GM12878 (cell line): Measurements from ENCODE around the gene LMO7. TPM values are rescaled to one million over a fixed set of nuclear protein-coding genes. Genes with fewer than 3 reads are reported as not detected.

Experiments
- ATAC-seq: fragments of 200-7000 bp; cut with Tn5 transposase; 3 replicates; pipeline ENCODE4 v1.9.1; 2020; ENCODE audit warnings: mild to moderate bottlenecking, moderate library complexity
- BruUV-seq: library from RNA; stranded (reverse); fragments of 400-500 nt; replicated peaks from 2 replicates; lab custom pipeline; 2021; lab: Mats Ljungman, UMichigan
- CTCF ChIA-PET: fragments of 300-600 bp; sonication (Branson Sonifier 250); formaldehyde crosslinking; extraction: SDS; loops from one replicate; lab custom pipeline; 2021; ENCODE audit warnings: inconsistent platforms; lab: Yijun Ruan, JAX
- POLR2A ChIA-PET: fragments of 350-600 bp; formaldehyde crosslinking; extraction: SDS; loops from one replicate; lab custom pipeline; 2021; ENCODE audit warnings: inconsistent platforms; lab: Charles Lee
- RAD21 ChIA-PET: fragments of 300-600 bp; sonication (Branson Sonifier 250); formaldehyde crosslinking; loops from one replicate; lab custom pipeline; 2023; ENCODE audit warnings: antibody characterized with exemption; ENCODE audit not compliant: unreplicated experiment; lab: Charles Lee
- SMC1A ChIA-PET: fragments of 300-600 bp; sonication (Branson Sonifier 250); formaldehyde crosslinking; loops from one replicate; lab custom pipeline; 2023; ENCODE audit not compliant: unreplicated experiment, uncharacterized antibody; lab: Charles Lee
- DNase-seq: peaks from one replicate; pipeline ENCODE4 v3.0.0-alpha.2; 2011; ENCODE audit warnings: low read depth, low spot score
- FAIRE-seq: peaks from 3 replicates; lab custom pipeline; 2011; peaks lifted over from hg19 to GRCh38; lab: Jason Lieb, UNC
- H2AFZ ChIP-seq: 2 replicates; pipeline ENCODE4 v1.6.0; 2011; ENCODE audit warnings: low read depth, low read length, control low read depth; ENCODE audit not compliant: control insufficient read depth
- H3K27ac ChIP-seq: 2 replicates; pipeline ENCODE4 v1.5.1; 2011; ENCODE audit warnings: control low read depth; ENCODE audit not compliant: control insufficient read depth, insufficient read depth
- H3K27me3 ChIP-seq, 2 experiments: replicated peaks in 1 of 2; 2 replicates each; pipeline versions ENCODE4 v1.6.0 to v1.6.1; 2011; ENCODE audit warnings: low read length in 1 of 2; ENCODE audit not compliant: control insufficient read depth in 2 of 2, insufficient read depth in 2 of 2
- H3K36me3 ChIP-seq, 2 experiments: 2 replicates each; pipeline ENCODE4 v1.5.1; 2011; ENCODE audit warnings: low read length in 1 of 2; ENCODE audit not compliant: control insufficient read depth in 2 of 2, insufficient read depth in 2 of 2
- H3K4me1 ChIP-seq: 2 replicates; pipeline ENCODE4 v1.6.1; 2011; ENCODE audit warnings: mild to moderate bottlenecking, low read length, moderate library complexity, mixed read lengths; ENCODE audit not compliant: control insufficient read depth, insufficient read depth
- H3K4me2 ChIP-seq: 2 replicates; pipeline ENCODE4 v1.6.0; 2011; ENCODE audit warnings: control low read depth; ENCODE audit not compliant: control insufficient read depth, insufficient read depth
- H3K4me3 ChIP-seq: fragments of 200-600 bp; sonication (generic); 2 replicates; pipeline ENCODE4 v1.5.1; 2016
- H3K79me2 ChIP-seq: 2 replicates; pipeline ENCODE4 v1.6.0; 2011; ENCODE audit warnings: low read length; ENCODE audit not compliant: control insufficient read depth, insufficient read depth
- H3K9ac ChIP-seq: 2 replicates; pipeline ENCODE4 v1.8.0; 2011; ENCODE audit warnings: low read length, control low read depth, mixed read lengths; ENCODE audit not compliant: control insufficient read depth, insufficient read depth
- H3K9me3 ChIP-seq: replicated peaks from 3 replicates; pipeline ENCODE4 v1.5.1; 2011; ENCODE audit warnings: mild to moderate bottlenecking, low read length; ENCODE audit not compliant: control insufficient read depth, insufficient read depth
- H4K20me1 ChIP-seq: 2 replicates; pipeline ENCODE4 v1.6.0; 2011; ENCODE audit not compliant: control insufficient read depth, insufficient read depth
- ATF2 ChIP-seq: IDR thresholded peaks from 2 replicates; pipeline ENCODE4 v1.6.1; 2012; ENCODE audit warnings: low read length, inconsistent platforms
- BRCA1 ChIP-seq: IDR thresholded peaks from 2 replicates; pipeline ENCODE4 v1.6.1; 2011; ENCODE audit warnings: low read depth, low read length, improper control_type of control experiment
- EED ChIP-seq: sonication (generic); IDR thresholded peaks from 2 replicates; pipeline ENCODE4 v1.6.1; 2016; ENCODE audit warnings: antibody characterized with exemption, low read depth
- KLF5 ChIP-seq: fragments of 450-650 bp; IDR thresholded peaks from 2 replicates; pipeline ENCODE4 v1.6.1; 2014; ENCODE audit warnings: mild to moderate bottlenecking; ENCODE audit not compliant: partially characterized antibody
- MYB ChIP-seq: fragments of 150-350 bp; IDR thresholded peaks from 2 replicates; pipeline ENCODE4 v1.6.1; 2014; ENCODE audit warnings: mild to moderate bottlenecking, low read depth, low read length, borderline replicate concordance
- PML ChIP-seq: IDR thresholded peaks from 2 replicates; pipeline ENCODE4 v1.6.1; 2012; ENCODE audit warnings: low read length, inconsistent platforms
- POU2F2 ChIP-seq: IDR thresholded peaks from 3 replicates; pipeline ENCODE4 v1.6.1; 2011; ENCODE audit warnings: low read depth, mild to moderate bottlenecking, low read length, borderline replicate concordance
- RBBP5 ChIP-seq: fragments of 200-600 bp; sonication (generic); conservative IDR thresholded peaks from 2 replicates; pipeline ENCODE4 v1.6.1; 2016
- SMAD5 ChIP-seq: IDR thresholded peaks from 2 replicates; pipeline ENCODE4 v1.6.1; 2016; ENCODE audit warnings: antibody characterized with exemption, low read depth
- SP1 ChIP-seq: IDR thresholded peaks from one replicate; pipeline ENCODE4 v1.6.1; 2011; ENCODE audit warnings: low read depth, low read length
- STAT3 ChIP-seq: IDR thresholded peaks from 2 replicates; pipeline ENCODE4 v1.6.1; 2011; ENCODE audit warnings: low read depth, low read length, improper control_type of control experiment
- TAF1 ChIP-seq: IDR thresholded peaks from 2 replicates; pipeline ENCODE4 v1.6.1; 2011; ENCODE audit warnings: mild to moderate bottlenecking, low read depth, low read length, borderline replicate concordance
- TCF3 ChIP-seq: IDR thresholded peaks from 2 replicates; pipeline ENCODE4 v1.6.1; 2012; ENCODE audit warnings: low read depth, mild to moderate bottlenecking, low read length, borderline replicate concordance; ENCODE audit not compliant: insufficient read depth
- ZBTB11 ChIP-seq: fragments of 450-650 bp; formaldehyde crosslinking; IDR thresholded peaks from 2 replicates; pipeline ENCODE4 v1.5.0; 2022; ENCODE audit warnings: mild to moderate bottlenecking, missing genetic modification characterization
- ZNF24 ChIP-seq: fragments of 450-650 bp; IDR thresholded peaks from 2 replicates; pipeline ENCODE4 v1.6.1; 2017; ENCODE audit warnings: antibody characterized with exemption, mild to moderate bottlenecking
- WGBS: methylation state at CpG from one replicate; pipeline ENCODE4 v1.1.6; 2016; ENCODE audit warnings: low lambda C conversion rate; ENCODE audit not compliant: insufficient replicate concordance, insufficient coverage; ENCODE audit errors: missing lambda C conversion rate; 5-methylcytosine and 5-hydroxymethylcytosine counted together
- in situ Hi-C: fragments of 300-500 bp; cut with MboI; formaldehyde crosslinking; loops from 9 replicates; pipeline ENCODE4 v1.14.3; 2018; ENCODE audit warnings: mixed read lengths
- intact Hi-C: fragments of 100-400 bp; cut with micrococcal nuclease; formaldehyde crosslinking; loops from one replicate; pipeline ENCODE4 v1.14.2; 2022; ENCODE audit not compliant: unreplicated experiment
- polyA plus RNA-seq, 11 experiments: library from polyadenylated mRNA; depleted of rRNA in 4 of 11; unstranded in 6 of 11; stranded (reverse) in 5 of 11; fragments of >200 nt; fragmentation: Nextera tagmentation in 4 of 11; fragmentation: Illumina TruSeq in 1 of 11; extraction: Ambion mirVana in 4 of 11; extraction: Trizol in 1 of 11; gene quantifications; 1 replicate in 1 of 11; 2 replicates in 10 of 11; pipeline versions ENCODE4 v1.2.1 to v1.2.3, GENCODE V29; 2011 to 2016; ENCODE audit warnings: inconsistent platforms in 2 of 11, missing spikeins in 2 of 11, low read depth in 1 of 11
- total RNA-seq, 4 experiments: library from RNA; depleted of rRNA in 3 of 4; stranded (reverse); fragments of >200 nt in 3 of 4; fragmentation: Illumina TruSeq in 1 of 4; extraction: Trizol in 1 of 4; gene quantifications; 2 replicates each; pipeline versions ENCODE4 v1.2.1 to v1.2.3, GENCODE V29; 2013 to 2021
- TF ChIP-seq, protein P1 (sequence below): IDR thresholded peaks from 2 replicates; pipeline ENCODE4 v1.6.1; 2012; ENCODE audit warnings: low read depth, low read length, improper control_type of control experiment

LMO7 gene
- total and polyA plus RNA-seq, 10 of the 15 experiments (the other 5 are each of a cell fraction or from before 2014, with no cell fraction given), result 8.5 to 67.8 (median 36.8) TPM

DNA sequence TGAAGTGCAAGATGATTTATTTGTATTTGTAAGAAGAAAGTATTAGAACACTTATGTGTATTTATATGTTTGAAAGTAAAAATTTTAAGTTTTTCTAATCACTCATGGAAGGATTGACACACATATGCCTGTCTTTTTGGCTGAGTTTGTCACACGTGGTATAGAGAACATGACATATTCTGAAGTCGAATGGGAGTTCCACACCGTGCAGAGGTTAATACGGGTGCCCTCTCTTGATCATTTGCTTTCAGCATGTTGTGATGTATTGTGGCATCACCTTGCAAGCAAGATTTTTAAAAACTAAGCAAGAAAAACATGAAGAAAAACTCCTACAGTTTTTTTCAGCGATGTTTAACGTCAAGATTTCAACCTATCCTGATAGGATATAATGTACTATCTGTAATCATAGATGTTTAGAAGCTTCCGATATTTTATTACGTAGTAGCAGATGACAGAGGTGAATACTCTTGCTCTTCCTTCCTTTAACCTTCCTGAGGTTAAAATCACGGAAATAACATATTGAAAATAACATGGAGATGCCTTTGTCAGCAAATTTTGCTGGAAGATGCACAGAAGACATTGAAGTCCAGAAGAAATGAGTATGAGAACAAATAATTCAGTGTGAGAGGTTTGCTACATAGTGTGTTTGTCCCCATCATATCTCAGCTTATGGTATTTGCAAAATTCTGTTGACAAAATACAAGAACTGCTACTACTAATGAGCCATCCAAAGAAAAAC is 231.4 kb downstream of the LMO7 start:
- intact Hi-C loops, result no loop called here
- RAD21 ChIA-PET, result interaction anchor here (0.6 to 11.8 kb wide), 3 partner anchors 9 to 182 kb away, joined by 3 to 184 read pairs (median 5); no protein-coding TSS in a partner anchor
- no peak for FAIRE-seq
- TF ChIP-seq EED, result no peak
- no peak for TF ChIP-seq ATF2
- TF ChIP-seq RBBP5, result no peak
- TF ChIP-seq, protein P1, sequence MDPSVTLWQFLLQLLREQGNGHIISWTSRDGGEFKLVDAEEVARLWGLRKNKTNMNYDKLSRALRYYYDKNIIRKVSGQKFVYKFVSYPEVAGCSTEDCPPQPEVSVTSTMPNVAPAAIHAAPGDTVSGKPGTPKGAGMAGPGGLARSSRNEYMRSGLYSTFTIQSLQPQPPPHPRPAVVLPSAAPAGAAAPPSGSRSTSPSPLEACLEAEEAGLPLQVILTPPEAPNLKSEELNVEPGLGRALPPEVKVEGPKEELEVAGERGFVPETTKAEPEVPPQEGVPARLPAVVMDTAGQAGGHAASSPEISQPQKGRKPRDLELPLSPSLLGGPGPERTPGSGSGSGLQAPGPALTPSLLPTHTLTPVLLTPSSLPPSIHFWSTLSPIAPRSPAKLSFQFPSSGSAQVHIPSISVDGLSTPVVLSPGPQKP, result no peak
- no peak for TF ChIP-seq SP1
- TF ChIP-seq MYB, result no peak
- TF ChIP-seq STAT3, result no peak
- no peak for TF ChIP-seq KLF5
- no peak for TF ChIP-seq BRCA1
- no peak for TF ChIP-seq TAF1
- no peak for TF ChIP-seq TCF3
- TF ChIP-seq SMAD5, result no peak
- TF ChIP-seq ZBTB11 (CRISPR knock-in tag), result no peak
- no peak for TF ChIP-seq POU2F2
- TF ChIP-seq PML, result no peak
- TF ChIP-seq ZNF24, result no peak

More for the DNA sequence above, 231.4 kb downstream of the LMO7 start:
- no peaks in the 10 kb centered on the region for H3K79me2 ChIP-seq
- ATAC-seq, result no peak
- ChIA-PET SMC1A (interaction anchor here (1.1 to 11.6 kb wide), 3 partner anchors 9 to 172 kb away, joined by 3 to 228 read pairs (median 3); no protein-coding TSS in a partner anchor), POLR2A (no interaction called here), CTCF (interaction anchor here (1.0 to 11.3 kb wide), 8 partner anchors 9 to 606 kb away, joined by 3 to 296 read pairs (median 16); no protein-coding TSS in a partner anchor)
- BruUV-seq, result no TSS peak
- no peak overlapping the region for H3K4me2 ChIP-seq
- in situ Hi-C loops, result loop anchor here (5.0 kb wide), 1 partner anchor 170 kb away; no protein-coding TSS in a partner anchor
- H3K9ac ChIP-seq, result no peak overlapping the region
- no peak overlapping the region for H3K27ac ChIP-seq
- no peaks in the 10 kb centered on the region for H4K20me1 ChIP-seq
- no peaks in the 10 kb centered on the region for H3K36me3 ChIP-seq
- H3K4me1 ChIP-seq, result 0 out of 2 replicates have a peak, but pooled peaks cover 3% of the 10 kb centered on the region
- H2AFZ ChIP-seq, result no peak overlapping the region
- no peaks in the 10 kb centered on the region; the same call in 2 of the 3 replicates for H3K9me3 ChIP-seq
- WGBS, result 57% methylated on average over 9 of the region's 9 CpGs
- no peak overlapping the region for H3K4me3 ChIP-seq
- H3K27me3 ChIP-seq, result no peaks in the 10 kb centered on the region; a peak in 2 of 4 replicates
- no peak for DNase-seq
